ENCODE data around the gene TUBGCP2. TPM values are rescaled to one million over a fixed set of nuclear protein-coding genes. Genes with fewer than 3 reads are reported as not detected.

TUBGCP2 gene
- total RNA-seq, 1 donor from 2014 or later = 56.2 TPM

DNA sequence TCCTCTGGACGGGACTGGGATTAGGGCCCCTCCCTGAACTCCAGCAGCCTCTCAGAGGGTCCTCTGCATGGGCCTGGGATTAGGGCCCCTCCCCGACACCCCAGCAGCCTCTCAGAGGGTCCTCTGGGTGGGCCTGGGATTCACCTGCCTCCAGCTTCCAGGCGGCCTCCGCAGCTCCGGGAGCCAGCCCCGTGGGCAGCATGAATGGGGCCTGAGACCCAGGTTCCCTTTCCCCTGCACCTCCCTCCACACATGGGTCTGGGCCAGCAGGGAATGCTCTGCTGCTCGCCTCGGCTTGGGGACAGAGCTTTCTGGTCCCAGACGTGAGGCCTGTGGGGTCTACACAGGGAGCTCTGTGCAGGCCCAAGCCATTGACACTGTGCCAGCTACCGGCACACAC, 5.5 kb downstream of the TUBGCP2 start:
- H3K4me1 Mint-ChIP-seq (ENCODE audit: low read depth, unreplicated experiment) = peaks cover 15% of the 10 kb centered on the region
- Histone ChIP-seq H2AFZ (ENCODE audit: low read depth, low read length) (no peak overlapping the region), H3K4me1 (ENCODE audit: insufficient read depth, low read length) (peaks cover 10% of the 10 kb centered on the region), H3K9me3 (ENCODE audit: insufficient read depth, low read depth, low read length) (no peaks in the 10 kb centered on the region), H4K20me1 (ENCODE audit: insufficient read depth, low read length) (peaks cover 69% of the 10 kb centered on the region), H3K79me2 (ENCODE audit: insufficient read depth, low read length) (peaks cover 61% of the 10 kb centered on the region), H3K4me2 (ENCODE audit: low read length) (no peak overlapping the region), H3K36me3 (ENCODE audit: insufficient read depth, low read length) (peaks cover 15% of the 10 kb centered on the region), H3K4me3 (ENCODE audit: insufficient read depth, low read depth, low read length) (no peak overlapping the region), H3K27ac (ENCODE audit: low read depth, low read length) (no peak overlapping the region), H3K27me3 (ENCODE audit: insufficient read depth, low read length) (no peaks in the 10 kb centered on the region), H3K9ac (ENCODE audit: low read length) (no peak overlapping the region)
- FAIRE-seq (no peak), DNase-seq (ENCODE audit: low read depth) (no peak)
- H3K36me3 Mint-ChIP-seq (ENCODE audit: low read depth, unreplicated experiment) = peaks cover 9% of the 10 kb centered on the region
- H3K27me3 Mint-ChIP-seq (ENCODE audit: low read depth, unreplicated experiment) = no peaks in the 10 kb centered on the region
- H3K4me3 Mint-ChIP-seq (ENCODE audit: unreplicated experiment) = no peak overlapping the region
- H3K9me3 Mint-ChIP-seq (ENCODE audit: unreplicated experiment) = no peaks in the 10 kb centered on the region
- TF ChIP-seq, protein P1, sequence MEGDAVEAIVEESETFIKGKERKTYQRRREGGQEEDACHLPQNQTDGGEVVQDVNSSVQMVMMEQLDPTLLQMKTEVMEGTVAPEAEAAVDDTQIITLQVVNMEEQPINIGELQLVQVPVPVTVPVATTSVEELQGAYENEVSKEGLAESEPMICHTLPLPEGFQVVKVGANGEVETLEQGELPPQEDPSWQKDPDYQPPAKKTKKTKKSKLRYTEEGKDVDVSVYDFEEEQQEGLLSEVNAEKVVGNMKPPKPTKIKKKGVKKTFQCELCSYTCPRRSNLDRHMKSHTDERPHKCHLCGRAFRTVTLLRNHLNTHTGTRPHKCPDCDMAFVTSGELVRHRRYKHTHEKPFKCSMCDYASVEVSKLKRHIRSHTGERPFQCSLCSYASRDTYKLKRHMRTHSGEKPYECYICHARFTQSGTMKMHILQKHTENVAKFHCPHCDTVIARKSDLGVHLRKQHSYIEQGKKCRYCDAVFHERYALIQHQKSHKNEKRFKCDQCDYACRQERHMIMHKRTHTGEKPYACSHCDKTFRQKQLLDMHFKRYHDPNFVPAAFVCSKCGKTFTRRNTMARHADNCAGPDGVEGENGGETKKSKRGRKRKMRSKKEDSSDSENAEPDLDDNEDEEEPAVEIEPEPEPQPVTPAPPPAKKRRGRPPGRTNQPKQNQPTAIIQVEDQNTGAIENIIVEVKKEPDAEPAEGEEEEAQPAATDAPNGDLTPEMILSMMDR (IDR thresholded peaks at IDR 0.05; ENCODE audit: insufficient read depth, low read depth, low read length) = no peak
- TF ChIP-seq EZH2 (IDR thresholded peaks at IDR 0.05; ENCODE audit: insufficient read depth, low read length) = no peak
- no peak overlapping the region for H3K27ac Mint-ChIP-seq (ENCODE audit: unreplicated experiment)

- no peak overlapping the region for H3K4me3 Mint-ChIP-seq (ENCODE audit: unreplicated experiment)
- no peaks in the 10 kb centered on the region for H3K27me3 Mint-ChIP-seq (ENCODE audit: low read depth, unreplicated experiment)
- H3K27ac ChIP-seq (ENCODE audit: low read depth, low read length) = no peak overlapping the region
- TF ChIP-seq, protein P1 (IDR thresholded peaks at IDR 0.05; ENCODE audit: insufficient read depth, low read depth, low read length) = no peak
- no peak for TF ChIP-seq EZH2 (IDR thresholded peaks at IDR 0.05; ENCODE audit: insufficient read depth, low read length)
- H3K27ac Mint-ChIP-seq (ENCODE audit: unreplicated experiment) = no peak overlapping the region
- H3K4me1 Mint-ChIP-seq (ENCODE audit: low read depth, unreplicated experiment) = peaks cover 11% of the 10 kb centered on the region
- H2AFZ ChIP-seq (ENCODE audit: low read depth, low read length) = no peak overlapping the region
- H3K9ac ChIP-seq (ENCODE audit: low read length) = no peak overlapping the region
- H3K9me3 ChIP-seq (ENCODE audit: insufficient read depth, low read depth, low read length) = no peaks in the 10 kb centered on the region
- no peaks in the 10 kb centered on the region for H3K27me3 ChIP-seq (ENCODE audit: insufficient read depth, low read length)
- peaks cover 19% of the 10 kb centered on the region for H3K36me3 ChIP-seq (ENCODE audit: insufficient read depth, low read length)
- H3K79me2 ChIP-seq (ENCODE audit: insufficient read depth, low read length) = peaks cover 52% of the 10 kb centered on the region
- no peak overlapping the region for H3K4me3 ChIP-seq (ENCODE audit: insufficient read depth, low read depth, low read length)
- no peak overlapping the region for H3K4me2 ChIP-seq (ENCODE audit: low read length)
- H3K9me3 Mint-ChIP-seq (ENCODE audit: unreplicated experiment) = no peaks in the 10 kb centered on the region
- H4K20me1 ChIP-seq (ENCODE audit: insufficient read depth, low read length) = peaks cover 59% of the 10 kb centered on the region
- peaks cover 4% of the 10 kb centered on the region for H3K4me1 ChIP-seq (ENCODE audit: insufficient read depth, low read length)
- FAIRE-seq (no peak), DNase-seq (ENCODE audit: low read depth) (no peak)
- peaks cover 11% of the 10 kb centered on the region for H3K36me3 Mint-ChIP-seq (ENCODE audit: low read depth, unreplicated experiment)
Measured at GRCh38 chr10:133302230-133302629, 6.4 kb downstream of the TUBGCP2 start.

DNA sequence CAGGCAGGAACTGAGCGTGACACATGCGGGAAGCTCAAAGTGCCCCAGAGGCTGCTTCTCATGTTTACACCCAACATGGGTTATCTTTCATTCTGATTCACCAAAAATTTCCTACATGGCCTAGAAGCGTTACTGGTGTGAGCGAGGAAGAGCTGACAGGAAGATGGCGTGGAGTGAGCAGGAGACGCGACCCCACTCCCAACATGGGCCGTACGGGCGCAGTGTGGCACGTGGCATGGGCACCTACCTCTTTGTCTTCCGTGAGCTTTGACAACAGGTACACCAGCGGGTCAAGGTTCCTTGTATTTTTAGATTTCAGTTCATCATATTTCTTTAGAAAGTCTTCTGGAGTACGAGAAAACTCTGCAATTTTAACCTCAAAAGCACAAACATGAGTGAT, 8.9 kb downstream of the TUBGCP2 start:
- Mint-ChIP-seq H3K27ac (ENCODE audit: unreplicated experiment) (no peak overlapping the region), H3K4me1 (ENCODE audit: low read depth, unreplicated experiment) (peaks cover 7% of the 10 kb centered on the region), H3K27me3 (ENCODE audit: low read depth, unreplicated experiment) (no peaks in the 10 kb centered on the region), H3K9me3 (ENCODE audit: unreplicated experiment) (no peaks in the 10 kb centered on the region), H3K4me3 (ENCODE audit: unreplicated experiment) (no peak overlapping the region), H3K36me3 (ENCODE audit: low read depth, unreplicated experiment) (peaks cover 11% of the 10 kb centered on the region)
- H2AFZ ChIP-seq (ENCODE audit: low read depth, low read length) = no peak overlapping the region
- no peaks in the 10 kb centered on the region for H3K27me3 ChIP-seq (ENCODE audit: insufficient read depth, low read length)
- H3K9ac ChIP-seq (ENCODE audit: low read length) = no peak overlapping the region
- H3K79me2 ChIP-seq (ENCODE audit: insufficient read depth, low read length) = peaks cover 28% of the 10 kb centered on the region
- peaks cover 36% of the 10 kb centered on the region for H4K20me1 ChIP-seq (ENCODE audit: insufficient read depth, low read length)
- no peak overlapping the region for H3K4me2 ChIP-seq (ENCODE audit: low read length)
- no peaks in the 10 kb centered on the region for H3K9me3 ChIP-seq (ENCODE audit: insufficient read depth, low read depth, low read length)
- TF ChIP-seq, protein P1 (IDR thresholded peaks at IDR 0.05; ENCODE audit: insufficient read depth, low read depth, low read length) = no peak
- no peak for TF ChIP-seq EZH2 (IDR thresholded peaks at IDR 0.05; ENCODE audit: insufficient read depth, low read length)
- no peak overlapping the region for H3K4me3 ChIP-seq (ENCODE audit: insufficient read depth, low read depth, low read length)
- FAIRE-seq = no peak
- peaks cover 21% of the 10 kb centered on the region for H3K36me3 ChIP-seq (ENCODE audit: insufficient read depth, low read length)
- no peak overlapping the region for H3K27ac ChIP-seq (ENCODE audit: low read depth, low read length)
- no peaks in the 10 kb centered on the region for H3K4me1 ChIP-seq (ENCODE audit: insufficient read depth, low read length)
- no peak for DNase-seq (ENCODE audit: low read depth)
